HUDEP-2 (cell line): ENCODE data around the gene TUBA8.
"Not testable (repeated sequence)": the region's sequence is repeated elsewhere in the genome, so short reads cannot be mapped to it uniquely, and the experiment has no call there.

Experiments
- DNase-seq, 76 experiments: peaks; one replicate each; lab custom pipeline; 2025; ENCODE audit not compliant: unreplicated experiment in 76 of 76; lab: John Stamatoyannopoulos, UW

The TUBA8 gene

GRCh38 chr22:18103527-18104269 is 6.9 kb upstream of the TUBA8 start:
- peak in 46 of 76 experiments; percentile 4 to 70 (median 28) for DNase-seq

GRCh38 chr22:18104566-18104965 is 6.0 kb upstream of the TUBA8 start:
- no peak for DNase-seq

- DNase-seq: not testable (repeated sequence)
Observed at GRCh38 chr22:18105981-18106380, 4.6 kb upstream of the TUBA8 start.

- peak in 5 of 76 experiments; percentile 2 to 15 (median 9) for DNase-seq
Observed at GRCh38 chr22:18106550-18107341, 3.9 kb upstream of the TUBA8 start.

GRCh38 chr22:18108187-18108586 is 2.4 kb upstream of the TUBA8 start:
- DNase-seq: no peak

GRCh38 chr22:18109410-18110193 is 1.0 kb upstream of the TUBA8 start:
- DNase-seq: no peak

GRCh38 chr22:18110954-18111758 is 547 bp downstream of the TUBA8 start:
- no peak for DNase-seq

GRCh38 chr22:18111759-18112330 is 1.2 kb downstream of the TUBA8 start:
- no peak for DNase-seq

- DNase-seq: no peak
Observed at GRCh38 chr22:18112440-18112839, 1.8 kb downstream of the TUBA8 start.

GRCh38 chr22:18113680-18114394 is 3.2 kb downstream of the TUBA8 start:
- no peak for DNase-seq

- no peak for DNase-seq
Observed at GRCh38 chr22:18114495-18114894, 3.9 kb downstream of the TUBA8 start.

GRCh38 chr22:18114976-18115652 is 4.5 kb downstream of the TUBA8 start:
- no peak for DNase-seq

- DNase-seq: no peak
Observed at GRCh38 chr22:18115906-18116371, 5.3 kb downstream of the TUBA8 start.

GRCh38 chr22:18116634-18117033 is 6.0 kb downstream of the TUBA8 start:
- no peak for DNase-seq

GRCh38 chr22:18118345-18118915 is 7.8 kb downstream of the TUBA8 start:
- DNase-seq: no peak

GRCh38 chr22:18119409-18120110 is 9.0 kb downstream of the TUBA8 start:
- DNase-seq: no peak

GRCh38 chr22:18120857-18121256 is 10.2 kb downstream of the TUBA8 start:
- no peak for DNase-seq

GRCh38 chr22:18121506-18121905 is 10.9 kb downstream of the TUBA8 start:
- no peak for DNase-seq
